Astrocyte (in vitro differentiated cells and primary cell): ENCODE measurements around the gene ADH7. TPM values are rescaled to one million over a fixed set of nuclear protein-coding genes. Genes with fewer than 3 reads are reported as not detected.

Experiments
- DNase-seq: peaks from one replicate; pipeline ENCODE4 v3.0.0-alpha.2; 2010; ENCODE audit warnings: low read depth
- FAIRE-seq: peaks from 2 replicates; lab custom pipeline; 2011; peaks lifted over from hg19 to GRCh38; lab: Jason Lieb, UNC
- H2AFZ ChIP-seq: 2 replicates; pipeline ENCODE4 v1.6.0; 2012; ENCODE audit warnings: low read depth, low read length, inconsistent platforms
- H3K27ac ChIP-seq: 2 replicates; pipeline ENCODE4 v1.5.1; 2011; ENCODE audit warnings: low read depth, low read length, inconsistent platforms
- H3K27me3 ChIP-seq: 2 replicates; pipeline ENCODE4 v1.6.0; 2011; ENCODE audit warnings: low read length, inconsistent platforms; ENCODE audit not compliant: insufficient read depth
- H3K36me3 ChIP-seq: 2 replicates; pipeline ENCODE4 v1.5.1; 2011; ENCODE audit warnings: low read length, inconsistent platforms; ENCODE audit not compliant: insufficient read depth
- H3K4me1 ChIP-seq: 2 replicates; pipeline ENCODE4 v1.5.1; 2011; ENCODE audit warnings: low read length, inconsistent platforms; ENCODE audit not compliant: insufficient read depth
- H3K4me2 ChIP-seq: 2 replicates; pipeline ENCODE4 v1.6.0; 2012; ENCODE audit warnings: low read length, inconsistent platforms
- H3K4me3 ChIP-seq: 2 replicates; pipeline ENCODE4 v1.5.1; 2011; ENCODE audit warnings: low read depth, mild to moderate bottlenecking, low read length, inconsistent platforms; ENCODE audit not compliant: insufficient read depth
- H3K79me2 ChIP-seq: 2 replicates; pipeline ENCODE4 v1.6.0; 2012; ENCODE audit warnings: mild to moderate bottlenecking, low read length, inconsistent platforms; ENCODE audit not compliant: insufficient read depth
- H3K9ac ChIP-seq: 2 replicates; pipeline ENCODE4 v1.6.0; 2012; ENCODE audit warnings: mild to moderate bottlenecking, low read length, inconsistent platforms
- H3K9me3 ChIP-seq: 2 replicates; pipeline ENCODE4 v1.5.1; 2012; ENCODE audit warnings: low read depth, mild to moderate bottlenecking, low read length, inconsistent platforms; ENCODE audit not compliant: insufficient read depth
- H4K20me1 ChIP-seq: 2 replicates; pipeline ENCODE4 v1.6.0; 2012; ENCODE audit warnings: low read length, inconsistent platforms; ENCODE audit not compliant: insufficient read depth
- H3K27ac Mint-ChIP-seq: one replicate; pipeline ENCODE4 v1.8.0; 2021; ENCODE audit warnings: mild to moderate bottlenecking, mixed read lengths; ENCODE audit not compliant: unreplicated experiment
- H3K27me3 Mint-ChIP-seq: one replicate; pipeline ENCODE4 v1.8.0; 2021; ENCODE audit warnings: low read depth, mixed read lengths; ENCODE audit not compliant: unreplicated experiment
- H3K36me3 Mint-ChIP-seq: one replicate; pipeline ENCODE4 v1.8.0; 2021; ENCODE audit warnings: low read depth, mixed read lengths; ENCODE audit not compliant: unreplicated experiment
- H3K4me1 Mint-ChIP-seq: one replicate; pipeline ENCODE4 v1.8.0; 2021; ENCODE audit warnings: low read depth, mixed read lengths; ENCODE audit not compliant: unreplicated experiment
- H3K4me3 Mint-ChIP-seq: one replicate; pipeline ENCODE4 v1.8.0; 2021; ENCODE audit warnings: mild to moderate bottlenecking, moderate library complexity, mixed read lengths; ENCODE audit not compliant: unreplicated experiment
- H3K9me3 Mint-ChIP-seq: one replicate; pipeline ENCODE4 v1.8.0; 2021; ENCODE audit warnings: mild to moderate bottlenecking, mixed read lengths; ENCODE audit not compliant: unreplicated experiment
- CTCF ChIP-seq: IDR thresholded peaks from 2 replicates; pipeline ENCODE4 v1.5.1; 2011; ENCODE audit warnings: low read depth, mild to moderate bottlenecking, inconsistent platforms, low read length, moderate library complexity; ENCODE audit not compliant: insufficient read depth
- EZH2 ChIP-seq: IDR thresholded peaks from 2 replicates; pipeline ENCODE4 v1.6.1; 2012; ENCODE audit warnings: mild to moderate bottlenecking, low read length, inconsistent platforms; ENCODE audit not compliant: insufficient read depth
- total RNA-seq: library from RNA; stranded (reverse); gene quantifications from 2 replicates; pipeline ENCODE4 v1.2.1, GENCODE V29; 2021

Gene ADH7
- total RNA-seq, 1 donor from 2014 or later = not detected

- DNase-seq (no peak), FAIRE-seq (no peak)
- no peak overlapping the region for H2AFZ ChIP-seq
- H3K9ac ChIP-seq = no peak overlapping the region
- H3K27me3 Mint-ChIP-seq = no peaks in the 10 kb centered on the region
- no peak overlapping the region for H3K4me3 Mint-ChIP-seq
- no peaks in the 10 kb centered on the region for H3K36me3 ChIP-seq
- H3K27me3 ChIP-seq = no peaks in the 10 kb centered on the region
- H3K4me2 ChIP-seq = no peak overlapping the region
- peaks cover 12% of the 10 kb centered on the region for H3K9me3 Mint-ChIP-seq
- no peaks in the 10 kb centered on the region for H3K79me2 ChIP-seq
- no peaks in the 10 kb centered on the region for H4K20me1 ChIP-seq
- H3K4me1 ChIP-seq = no peaks in the 10 kb centered on the region
- no peak overlapping the region for H3K4me3 ChIP-seq
- H3K27ac ChIP-seq = no peak overlapping the region
- no peak for TF ChIP-seq EZH2
- no peak for TF ChIP-seq CTCF
- peaks cover 1% of the 10 kb centered on the region for H3K9me3 ChIP-seq
- H3K27ac Mint-ChIP-seq = peak overlapping the region; percentile 63
- no peaks in the 10 kb centered on the region for H3K36me3 Mint-ChIP-seq
- H3K4me1 Mint-ChIP-seq = peaks cover 12% of the 10 kb centered on the region
Measured at GRCh38 chr4:99447513-99447912, 12.4 kb upstream of the ADH7 start.

- Histone ChIP-seq H4K20me1 (no peaks in the 10 kb centered on the region), H2AFZ (peak overlapping the region; percentile 13), H3K27ac (no peak overlapping the region), H3K79me2 (no peaks in the 10 kb centered on the region), H3K4me2 (peak overlapping the region; percentile 35), H3K36me3 (no peaks in the 10 kb centered on the region), H3K9ac (no peak overlapping the region), H3K4me1 (no peaks in the 10 kb centered on the region), H3K27me3 (no peaks in the 10 kb centered on the region), H3K9me3 (no peaks in the 10 kb centered on the region), H3K4me3 (no peak overlapping the region)
- H3K27me3 Mint-ChIP-seq = no peaks in the 10 kb centered on the region
- no peaks in the 10 kb centered on the region for H3K36me3 Mint-ChIP-seq
- H3K4me1 Mint-ChIP-seq = peaks cover 12% of the 10 kb centered on the region
- peak overlapping the region; percentile 63 for H3K27ac Mint-ChIP-seq
- H3K4me3 Mint-ChIP-seq = no peak overlapping the region
- TF ChIP-seq EZH2 (no peak), CTCF (no peak)
- H3K9me3 Mint-ChIP-seq = peaks cover 7% of the 10 kb centered on the region
- DNase-seq (peak; percentile 71), FAIRE-seq (peak; percentile 20)
Measured at GRCh38 chr4:99447079-99447478, 11.9 kb upstream of the ADH7 start.

- Mint-ChIP-seq H3K4me3 (no peak overlapping the region), H3K27ac (no peak overlapping the region), H3K4me1 (peaks cover 2% of the 10 kb centered on the region), H3K36me3 (no peaks in the 10 kb centered on the region), H3K9me3 (no peaks in the 10 kb centered on the region), H3K27me3 (peaks cover 2% of the 10 kb centered on the region)
- Histone ChIP-seq H3K9me3 (no peaks in the 10 kb centered on the region), H3K27me3 (no peaks in the 10 kb centered on the region), H3K27ac (no peak overlapping the region), H3K79me2 (no peaks in the 10 kb centered on the region), H3K9ac (no peak overlapping the region), H3K36me3 (no peaks in the 10 kb centered on the region), H3K4me1 (no peaks in the 10 kb centered on the region), H4K20me1 (no peaks in the 10 kb centered on the region), H3K4me2 (no peak overlapping the region), H2AFZ (no peak overlapping the region), H3K4me3 (no peak overlapping the region)
- DNase-seq (no peak), FAIRE-seq (no peak)
- TF ChIP-seq EZH2 (no peak), CTCF (no peak)
Measured at GRCh38 chr4:99438405-99438780, 3.3 kb upstream of the ADH7 start.
